NCI-H526 treated with DMSO at 0.1 percent for 48 hours (cell line): ENCODE measurements around the gene PLEKHG5.

Source experiments
- DNase-seq: peaks from one replicate; lab custom pipeline; 2025; lab: John Stamatoyannopoulos, UW

Gene PLEKHG5

DNA sequence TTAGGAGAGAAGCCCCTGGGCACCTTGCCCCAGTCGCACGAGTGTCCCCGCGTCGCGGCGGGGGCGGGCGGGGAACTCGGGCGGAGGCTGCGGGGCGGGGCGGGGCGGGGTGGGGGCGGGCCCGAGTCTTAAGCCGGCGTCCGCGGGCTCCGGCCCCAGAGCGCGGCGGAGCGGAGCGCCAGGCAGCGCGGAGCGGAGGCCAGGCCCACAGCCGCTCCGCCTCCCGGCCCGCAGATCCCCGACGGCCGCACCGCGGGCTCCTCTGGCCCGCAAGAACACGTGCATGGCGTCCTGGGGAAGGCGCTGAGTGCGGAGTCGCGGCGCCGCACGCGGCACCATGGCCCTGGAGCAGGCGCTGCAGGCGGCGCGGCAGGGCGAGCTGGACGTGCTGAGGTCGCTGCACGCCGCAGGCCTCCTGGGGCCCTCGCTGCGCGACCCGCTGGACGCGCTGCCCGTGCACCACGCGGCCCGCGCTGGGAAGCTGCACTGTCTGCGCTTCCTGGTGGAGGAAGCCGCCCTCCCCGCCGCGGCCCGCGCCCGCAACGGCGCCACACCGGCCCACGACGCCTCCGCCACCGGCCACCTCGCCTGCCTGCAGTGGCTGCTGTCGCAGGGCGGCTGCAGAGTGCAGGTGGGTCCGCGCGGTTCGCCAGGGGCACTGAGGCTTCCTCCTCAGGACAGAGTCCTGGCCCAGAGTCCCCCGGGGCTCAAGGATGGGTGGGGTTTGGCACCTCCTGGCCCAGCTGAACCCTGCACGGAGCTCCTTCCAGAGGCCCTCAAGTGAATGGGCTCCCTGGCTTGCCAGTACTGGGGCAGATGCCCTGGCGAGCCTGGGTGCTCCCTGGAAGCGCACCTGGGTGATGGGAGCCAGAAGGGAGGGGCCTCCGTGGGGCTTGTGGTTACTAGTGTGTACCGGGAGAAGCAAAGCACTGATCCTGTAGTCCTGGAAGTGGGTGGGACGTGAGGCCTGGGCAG lies 66.6 kb downstream of the PLEKHG5 start, which contains the start of gene ESPN:
Gene ESPN, plus strand, starts transcription at position 158 of the 975 bp plus-strand sequence. Its CDS starts 180 bp downstream, at position 338.
- DNase-seq: peak; percentile 24

- DNase-seq: no peak
Measured at GRCh38 chr1:6424000-6424565, 67.4 kb downstream of the PLEKHG5 start.

DNA sequence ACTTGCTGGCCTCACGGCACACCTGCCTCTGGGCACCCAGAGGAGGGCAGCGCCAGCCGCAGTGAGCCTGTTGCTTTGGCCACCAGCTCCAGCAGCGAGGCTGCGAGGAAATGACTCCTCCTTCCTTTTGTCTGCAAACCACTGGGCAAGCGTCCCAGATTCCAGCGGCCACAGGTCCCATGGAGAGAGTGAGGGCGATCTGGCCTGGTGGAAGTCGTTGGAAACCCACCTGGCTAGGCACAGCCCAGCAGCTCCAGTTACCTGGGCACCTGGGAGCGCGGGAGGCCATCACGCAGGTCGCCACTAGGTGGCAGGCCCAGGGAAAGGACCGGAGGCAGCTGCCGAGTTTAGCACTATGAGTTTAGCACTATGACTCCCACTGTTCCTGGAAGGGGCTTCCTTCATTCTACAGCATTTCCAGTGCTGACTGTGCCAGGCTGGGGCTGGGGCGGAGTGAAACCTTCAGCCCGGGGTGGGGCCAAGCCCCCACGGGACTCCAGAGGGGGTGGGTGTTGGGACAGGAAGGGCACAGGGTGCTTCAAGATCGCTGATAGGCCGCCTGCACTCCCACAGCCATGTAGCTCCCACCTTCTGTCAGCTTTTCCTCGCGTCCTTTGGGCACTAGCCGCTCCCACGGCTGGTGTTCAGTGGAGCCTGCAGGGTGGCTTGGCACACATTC lies 68.0 kb downstream of the PLEKHG5 start:
- DNase-seq: peak; percentile 83

DNA sequence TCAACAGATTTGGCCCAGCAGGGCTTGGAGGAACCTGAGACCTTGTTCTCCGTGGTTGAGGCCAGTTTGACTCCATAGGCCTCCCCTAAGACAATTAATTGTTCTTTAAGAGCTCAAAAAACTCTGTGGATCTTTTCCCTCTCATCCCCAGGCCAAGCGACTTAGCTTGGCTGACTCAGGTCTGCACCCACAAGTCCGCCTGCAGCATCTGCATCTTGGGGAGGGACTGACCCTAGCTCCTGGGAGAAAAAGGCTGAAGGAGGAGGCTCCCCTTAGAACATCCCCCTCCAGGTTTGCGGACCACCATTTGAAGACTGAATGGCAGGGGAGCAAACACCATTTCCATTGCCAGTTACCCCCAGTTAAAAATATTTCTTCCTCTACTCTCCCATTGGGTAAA lies 70.2 kb downstream of the PLEKHG5 start:
- DNase-seq: no peak

GRCh38 chr1:6420454-6421042 lies 70.9 kb downstream of the PLEKHG5 start:
- peak; percentile 45 for DNase-seq

- peak; percentile 53 for DNase-seq
Measured at GRCh38 chr1:6419804-6420453, 71.5 kb downstream of the PLEKHG5 start, which contains the start of gene HES2. TSS of gene HES2 (minus strand) at chr1:6419919. CDS start at chr1:6419820, 99 bp downstream.

DNA sequence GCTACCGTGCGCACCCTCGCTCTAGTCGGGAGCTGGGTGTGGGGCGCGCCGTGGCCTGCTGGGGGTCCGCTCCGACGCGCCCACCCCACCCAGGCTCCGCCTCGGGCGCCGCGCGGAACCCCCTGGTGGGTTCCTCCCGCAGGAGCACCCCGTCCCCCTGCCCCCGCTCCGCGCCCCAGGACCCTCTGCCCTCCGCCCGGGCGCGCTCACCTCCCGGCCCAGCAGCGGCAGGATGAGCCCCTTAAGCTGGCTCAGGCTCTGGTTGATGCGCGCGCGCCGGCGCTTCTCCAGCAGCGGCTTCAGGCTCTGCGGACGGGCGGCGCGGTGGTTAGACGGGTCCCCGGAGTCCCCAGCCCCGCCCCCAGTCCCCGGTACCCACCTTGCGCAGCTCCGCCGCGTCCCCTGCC lies 72.1 kb downstream of the PLEKHG5 start:
- DNase-seq: no peak

DNA sequence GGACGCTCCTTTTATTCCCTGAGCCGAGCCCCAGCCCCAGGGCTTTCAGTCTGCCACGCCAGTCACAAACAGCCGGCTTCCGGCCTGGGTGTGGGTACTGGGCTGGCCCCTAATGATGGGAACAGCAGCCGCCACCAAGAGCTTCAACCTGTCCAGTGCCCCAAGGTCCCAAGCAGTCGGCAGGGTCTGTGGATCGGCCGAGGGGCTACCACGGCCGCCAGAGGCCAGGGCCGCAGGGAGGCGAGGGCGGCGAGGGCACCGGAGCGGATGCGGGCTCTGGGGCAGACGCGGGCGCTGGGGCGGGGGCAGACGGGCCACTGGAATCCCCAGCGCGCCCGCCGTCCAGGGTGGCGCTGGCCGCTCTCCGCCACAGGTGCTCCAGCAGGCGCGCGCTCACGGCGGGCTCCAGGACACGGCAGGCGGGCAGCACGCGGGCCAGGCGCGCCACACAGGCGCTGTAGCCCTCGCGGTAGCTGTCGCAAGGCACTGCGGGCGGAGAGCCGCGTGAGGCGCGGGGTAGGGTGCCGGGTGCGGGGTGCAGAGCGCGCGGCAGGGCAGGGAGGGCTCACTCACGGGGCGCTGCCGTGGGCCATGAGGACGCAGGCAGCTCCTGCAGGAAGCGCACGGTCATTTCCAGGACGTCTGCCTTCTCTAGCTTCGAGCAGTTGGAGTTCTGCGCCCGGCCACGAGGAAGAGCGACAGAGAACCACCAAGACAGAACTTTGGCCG lies 72.6 kb downstream of the PLEKHG5 start:
- no peak for DNase-seq

DNA sequence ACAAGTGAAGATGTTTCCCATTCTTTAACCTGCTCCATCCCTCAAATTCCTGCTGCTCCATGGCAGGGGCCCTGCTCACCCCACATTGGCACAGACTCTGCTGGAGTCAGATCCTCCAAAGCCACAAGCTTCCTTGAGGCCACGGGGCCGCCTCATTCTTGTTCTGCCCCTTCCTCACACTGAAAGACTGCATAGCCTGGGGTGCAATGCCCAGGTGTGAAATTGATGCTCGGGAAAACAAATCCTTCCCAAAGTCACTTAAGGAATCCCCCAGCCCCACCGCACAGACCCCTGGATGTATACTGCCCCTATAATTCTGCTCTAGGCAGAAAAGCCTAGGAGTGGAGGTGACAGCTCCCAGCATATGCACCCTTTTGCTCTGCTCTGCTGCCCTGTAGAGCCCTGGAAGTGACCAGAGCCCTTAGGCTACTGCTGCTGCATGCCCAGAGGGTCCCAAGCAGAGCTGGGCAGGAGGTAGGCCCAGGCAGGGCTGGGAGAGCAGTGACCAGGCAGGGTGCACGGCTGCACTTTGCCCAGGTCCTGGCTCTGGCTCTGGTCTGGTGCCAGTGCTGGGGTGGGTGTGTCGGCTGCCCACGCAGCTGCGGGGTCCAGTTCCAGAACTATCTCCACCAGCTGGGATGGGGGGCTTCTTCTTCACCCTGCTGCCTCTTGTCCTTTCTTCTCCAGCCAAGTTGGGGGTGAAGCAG lies 73.4 kb downstream of the PLEKHG5 start:
- no peak for DNase-seq
